Activated CD4-positive, alpha-beta T cell treated with anti-CD3 and anti-CD28 coated beads, Interleukin-2, amount 50 U/mL, for 16 hours (primary cell): ENCODE measurements around the gene URB1.

ENCODE experiments used
- DNase-seq: peaks from one replicate; pipeline ENCODE4 v3.0.0-alpha.2; 2020

URB1 gene

GRCh38 chr21:32340863-32341848 lies 51.7 kb downstream of the URB1 start:
- DNase-seq = no peak

- no peak for DNase-seq
Observed at GRCh38 chr21:32338209-32338921, 54.4 kb downstream of the URB1 start.

- DNase-seq = no peak
Observed at GRCh38 chr21:32337206-32337605, 55.6 kb downstream of the URB1 start.

- DNase-seq = no peak
Observed at GRCh38 chr21:32336711-32337110, 56.1 kb downstream of the URB1 start.

- DNase-seq = no peak
Observed at GRCh38 chr21:32335601-32336575, 56.9 kb downstream of the URB1 start.

GRCh38 chr21:32334980-32335531 lies 57.8 kb downstream of the URB1 start:
- no peak for DNase-seq

GRCh38 chr21:32333953-32334673 lies 58.7 kb downstream of the URB1 start:
- no peak for DNase-seq

GRCh38 chr21:32332463-32332951 lies 60.3 kb downstream of the URB1 start:
- DNase-seq = no peak

GRCh38 chr21:32331444-32332305 lies 61.1 kb downstream of the URB1 start:
- no peak for DNase-seq

- no peak for DNase-seq
Observed at GRCh38 chr21:32330784-32331311, 62.0 kb downstream of the URB1 start.

- no peak for DNase-seq
Observed at GRCh38 chr21:32329776-32330175, 63.0 kb downstream of the URB1 start.

GRCh38 chr21:32329331-32329730 lies 63.5 kb downstream of the URB1 start:
- DNase-seq = no peak

- no peak for DNase-seq
Observed at GRCh38 chr21:32328595-32328994, 64.2 kb downstream of the URB1 start.

GRCh38 chr21:32325706-32326105 lies 67.1 kb downstream of the URB1 start:
- DNase-seq = no peak

- no peak for DNase-seq
Observed at GRCh38 chr21:32322676-32323075, 70.1 kb downstream of the URB1 start.

- no peak for DNase-seq
Observed at GRCh38 chr21:32322103-32322502, 70.7 kb downstream of the URB1 start.

- no peak for DNase-seq
Observed at GRCh38 chr21:32321480-32321879, 71.3 kb downstream of the URB1 start.

- no peak for DNase-seq
Observed at GRCh38 chr21:32320726-32321125, 72.1 kb downstream of the URB1 start.

GRCh38 chr21:32320059-32320458 lies 72.8 kb downstream of the URB1 start:
- no peak for DNase-seq

GRCh38 chr21:32319012-32319411 lies 73.8 kb downstream of the URB1 start:
- DNase-seq = no peak
